Measurements from ENCODE around the gene SMG7.

DNA sequence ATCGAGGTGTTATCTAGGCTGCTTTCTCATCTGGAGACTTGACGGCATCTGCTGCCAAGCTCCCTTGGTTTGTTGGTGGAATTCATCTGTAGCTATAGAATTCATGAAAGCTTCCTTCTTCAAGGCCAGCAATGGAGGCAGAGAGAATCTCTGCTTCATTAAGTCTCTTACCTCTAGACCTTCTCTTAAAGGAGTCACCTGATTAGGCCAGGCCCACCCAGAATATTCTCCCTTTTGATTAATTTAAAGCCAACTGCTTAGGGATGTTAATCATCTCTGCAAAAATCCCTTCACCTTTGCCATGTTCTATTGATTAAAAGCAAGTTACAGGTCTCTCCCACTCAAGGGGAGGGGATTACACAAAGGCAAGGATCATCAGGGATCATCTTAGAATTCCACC is 123.2 kb downstream of the SMG7 start:
- TF ChIP-seq, protein P1, sequence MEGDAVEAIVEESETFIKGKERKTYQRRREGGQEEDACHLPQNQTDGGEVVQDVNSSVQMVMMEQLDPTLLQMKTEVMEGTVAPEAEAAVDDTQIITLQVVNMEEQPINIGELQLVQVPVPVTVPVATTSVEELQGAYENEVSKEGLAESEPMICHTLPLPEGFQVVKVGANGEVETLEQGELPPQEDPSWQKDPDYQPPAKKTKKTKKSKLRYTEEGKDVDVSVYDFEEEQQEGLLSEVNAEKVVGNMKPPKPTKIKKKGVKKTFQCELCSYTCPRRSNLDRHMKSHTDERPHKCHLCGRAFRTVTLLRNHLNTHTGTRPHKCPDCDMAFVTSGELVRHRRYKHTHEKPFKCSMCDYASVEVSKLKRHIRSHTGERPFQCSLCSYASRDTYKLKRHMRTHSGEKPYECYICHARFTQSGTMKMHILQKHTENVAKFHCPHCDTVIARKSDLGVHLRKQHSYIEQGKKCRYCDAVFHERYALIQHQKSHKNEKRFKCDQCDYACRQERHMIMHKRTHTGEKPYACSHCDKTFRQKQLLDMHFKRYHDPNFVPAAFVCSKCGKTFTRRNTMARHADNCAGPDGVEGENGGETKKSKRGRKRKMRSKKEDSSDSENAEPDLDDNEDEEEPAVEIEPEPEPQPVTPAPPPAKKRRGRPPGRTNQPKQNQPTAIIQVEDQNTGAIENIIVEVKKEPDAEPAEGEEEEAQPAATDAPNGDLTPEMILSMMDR (conservative IDR thresholded peaks at IDR 0.05; ENCODE audit: low read length) = no peak
- no peak for TF ChIP-seq EZH2phosphoT487 (IDR thresholded peaks at IDR 0.05; ENCODE audit: borderline replicate concordance, low read depth, low read length)
